T-cell (primary cell): ENCODE data around the gene C6orf15. TPM values are rescaled to one million over a fixed set of nuclear protein-coding genes. Genes with fewer than 3 reads are reported as not detected.

Source experiments
- ATAC-seq, 4 experiments: fragments of 200-7000 bp in 3 of 4; fragments of 150-1000 bp in 1 of 4; cut with Tn5 transposase; replicated peaks in 1 of 4; 1 replicate in 3 of 4; 2 replicates in 1 of 4; pipeline ENCODE4 v1.10.0; 2021; ENCODE audit warnings: moderate library complexity in 3 of 4, mild to moderate bottlenecking in 2 of 4, moderate number of reproducible peaks in 1 of 4
- CTCF ChIA-PET, 2 donors: fragments of 300-600 bp; sonication (Branson Sonifier 250); formaldehyde crosslinking; loops; one replicate each; lab custom pipeline; 2022; ENCODE audit warnings: antibody characterized with exemption in 2 of 2; lab: Charles Lee
- POLR2A ChIA-PET, 2 donors: fragments of 300-600 bp; sonication (Branson Sonifier 250); formaldehyde crosslinking; loops; one replicate each; lab custom pipeline; 2022; ENCODE audit warnings: antibody characterized with exemption in 2 of 2; lab: Charles Lee
- DNase-seq, 35 experiments: peaks; one replicate each; pipeline versions ENCODE4 v3.0.0 to v3.0.0-alpha.2; 2013 to 2023
- H3K27ac ChIP-seq: one replicate; pipeline ENCODE4 v1.5.1; 2013; ENCODE audit warnings: low read length
- H3K27me3 ChIP-seq, 2 experiments: replicated peaks in 1 of 2; 1 replicate in 1 of 2; 2 replicates in 1 of 2; pipeline versions ENCODE4 v1.6.1 to v1.7.0; 2013; ENCODE audit warnings: low read length in 1 of 2, mixed read lengths in 1 of 2; ENCODE audit not compliant: control insufficient read depth in 2 of 2, insufficient read depth in 2 of 2; ENCODE audit errors: extremely low read depth in 1 of 2
- H3K36me3 ChIP-seq, 2 donors: 1 replicate in 1 of 2; 2 replicates in 1 of 2; pipeline versions ENCODE4 v1.6.1 to v1.7.0; 2013; ENCODE audit warnings: low read length in 1 of 2; ENCODE audit not compliant: control insufficient read depth in 2 of 2, insufficient read depth in 1 of 2; ENCODE audit errors: extremely low read depth in 1 of 2
- H3K4me1 ChIP-seq, 2 experiments: 1 replicate in 1 of 2; 2 replicates in 1 of 2; pipeline versions ENCODE4 v1.6.1 to v1.7.0; 2013; ENCODE audit warnings: low read length in 2 of 2, mixed read lengths in 1 of 2; ENCODE audit not compliant: insufficient read depth in 2 of 2, control insufficient read depth in 1 of 2; ENCODE audit errors: extremely low read depth in 1 of 2
- H3K4me3 ChIP-seq, 2 donors: 1 replicate in 1 of 2; 2 replicates in 1 of 2; pipeline versions ENCODE4 v1.5.1 to v1.7.0; 2013; ENCODE audit warnings: mild to moderate bottlenecking in 2 of 2, low read length in 1 of 2, moderate library complexity in 1 of 2; ENCODE audit not compliant: control insufficient read depth in 1 of 2; ENCODE audit errors: extremely low read depth in 1 of 2
- H3K9me3 ChIP-seq: 2 replicates; pipeline ENCODE4 v1.7.0; 2013
- H3K27ac Mint-ChIP-seq, 2 donors: one replicate each; pipeline ENCODE4 v1.8.0; 2020 to 2021; ENCODE audit warnings: mild to moderate bottlenecking in 2 of 2, mixed read lengths in 2 of 2
- H3K27me3 Mint-ChIP-seq, 2 donors: one replicate each; pipeline ENCODE4 v1.8.0; 2021 to 2022; ENCODE audit warnings: mixed read lengths in 2 of 2
- H3K36me3 Mint-ChIP-seq: one replicate; pipeline ENCODE4 v1.8.0; 2021; ENCODE audit warnings: mixed read lengths
- H3K4me1 Mint-ChIP-seq, 3 donors: one replicate each; pipeline ENCODE4 v1.8.0; 2020 to 2022; ENCODE audit warnings: mixed read lengths in 3 of 3, mild to moderate bottlenecking in 1 of 3
- H3K4me3 Mint-ChIP-seq, 3 donors: one replicate each; pipeline ENCODE4 v1.8.0; 2020 to 2022; ENCODE audit warnings: mild to moderate bottlenecking in 3 of 3, mixed read lengths in 3 of 3, moderate library complexity in 3 of 3
- H3K9me3 Mint-ChIP-seq, 3 donors: one replicate each; pipeline ENCODE4 v1.8.0; 2020 to 2022; ENCODE audit warnings: mixed read lengths in 3 of 3
- WGBS: methylation state at CpG from one replicate; pipeline ENCODE4 v1.1.5; 2013; ENCODE audit warnings: missing lambda C conversion rate; ENCODE audit not compliant: insufficient coverage; 5-methylcytosine and 5-hydroxymethylcytosine counted together
- total RNA-seq, 35 experiments: library from RNA in 6 of 35; stranded (reverse) in 6 of 35; fragments of 120-200 nt in 1 of 35; gene quantifications; one replicate each; pipeline versions ENCODE4 v1.2.1 to v1.2.4 and lab custom pipeline; 2013 to 2026

C6orf15 gene
- total RNA-seq, 5 donors from 2014 or later (not counting 1 experiment from before 2014, with no cell fraction given): not detected

DNA sequence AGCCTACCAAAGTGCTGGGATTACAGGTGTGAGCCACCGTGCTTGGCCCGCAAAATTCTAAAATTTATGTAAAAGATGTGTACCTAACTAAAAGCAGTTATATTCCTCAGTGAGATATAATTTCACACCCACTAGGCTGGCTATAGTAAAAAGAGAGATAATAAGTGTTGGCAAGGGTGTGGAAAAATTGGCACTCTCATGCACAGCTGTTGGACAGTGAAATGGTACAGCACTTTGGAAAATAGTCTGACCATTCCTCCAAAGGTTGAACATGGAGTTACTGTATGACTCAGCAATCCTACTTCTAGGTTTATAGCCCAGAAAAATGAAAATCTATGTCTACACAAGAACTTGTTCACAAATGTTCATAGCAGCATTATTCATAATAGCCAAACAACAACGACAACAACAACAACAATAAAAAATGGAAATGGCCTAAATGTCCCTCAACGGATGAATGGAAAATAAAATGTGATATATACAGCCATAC lies 13.9 kb downstream of the C6orf15 start:
- Mint-ChIP-seq H3K4me3 (no peak overlapping the region), H3K27ac (peak overlapping the region in 1 of 2 donors; percentile 16), H3K27me3 (no peaks in the 10 kb centered on the region), H3K9me3 (no peaks in the 10 kb centered on the region), H3K4me1 (peaks cover 44 to 55% (median 51%) of the 10 kb centered on the region in 3 donors), H3K36me3 (no peaks in the 10 kb centered on the region)
- DNase-seq (no peak), ATAC-seq (no peak)
- Histone ChIP-seq H3K27ac (no peak overlapping the region), H3K36me3 (no peaks in the 10 kb centered on the region), H3K4me1 (peaks cover 13 to 41% of the 10 kb centered on the region in 2 experiments), H3K9me3 (no peaks in the 10 kb centered on the region), H3K27me3 (no peaks in the 10 kb centered on the region), H3K4me3 (no peak overlapping the region)
- CTCF ChIA-PET: interaction anchor here in 1 of 2 donors (0.6 kb wide), 1 partner anchor 124 kb away, joined by 4 read pairs; no protein-coding TSS in a partner anchor
- POLR2A ChIA-PET: no interaction called here
- no CpG with 5 or more reads among the region's 4 CpGs for WGBS

DNA sequence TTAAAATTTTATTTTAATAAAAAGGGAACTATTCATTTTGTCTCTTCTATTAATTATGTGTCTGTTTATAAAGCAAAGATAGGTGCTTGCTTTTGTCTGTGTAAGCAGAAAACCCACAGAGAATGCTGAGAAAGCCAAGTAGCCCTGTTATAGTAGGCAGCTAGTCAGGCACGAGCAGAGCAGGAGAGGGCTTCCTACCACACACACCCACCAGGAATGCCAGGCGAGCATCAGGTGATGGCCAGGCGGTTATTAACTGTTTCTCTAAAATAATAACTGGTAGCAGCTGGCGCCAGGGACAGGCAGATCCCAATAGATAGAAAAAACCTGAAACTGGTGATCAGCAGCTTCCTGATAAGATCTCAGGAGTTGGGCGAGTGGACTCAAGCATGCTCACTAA lies 15.7 kb downstream of the C6orf15 start:
- ChIA-PET POLR2A (no interaction called here), CTCF (interaction anchor here in 1 of 2 donors (1.0 kb wide), 1 partner anchor 9 kb away, joined by 3 read pairs; no protein-coding TSS in a partner anchor)
- no peak for DNase-seq
- H3K27ac Mint-ChIP-seq: peak overlapping the region; percentile 66 to 71
- no peaks in the 10 kb centered on the region for H3K9me3 ChIP-seq
- no peaks in the 10 kb centered on the region for H3K36me3 Mint-ChIP-seq
- H3K27ac ChIP-seq: no peak overlapping the region
- no peak for ATAC-seq
- no peaks in the 10 kb centered on the region for H3K36me3 ChIP-seq
- no peak overlapping the region for H3K4me3 ChIP-seq
- H3K4me1 ChIP-seq: peaks cover 13 to 41% of the 10 kb centered on the region in 2 experiments
- no peaks in the 10 kb centered on the region for H3K27me3 Mint-ChIP-seq
- peaks cover 44 to 54% (median 49%) of the 10 kb centered on the region in 3 donors for H3K4me1 Mint-ChIP-seq
- H3K4me3 Mint-ChIP-seq: no peak overlapping the region
- no peaks in the 10 kb centered on the region for H3K27me3 ChIP-seq
- WGBS: 88% methylated on average over 2 of the region's 5 CpGs
- no peaks in the 10 kb centered on the region for H3K9me3 Mint-ChIP-seq

DNA sequence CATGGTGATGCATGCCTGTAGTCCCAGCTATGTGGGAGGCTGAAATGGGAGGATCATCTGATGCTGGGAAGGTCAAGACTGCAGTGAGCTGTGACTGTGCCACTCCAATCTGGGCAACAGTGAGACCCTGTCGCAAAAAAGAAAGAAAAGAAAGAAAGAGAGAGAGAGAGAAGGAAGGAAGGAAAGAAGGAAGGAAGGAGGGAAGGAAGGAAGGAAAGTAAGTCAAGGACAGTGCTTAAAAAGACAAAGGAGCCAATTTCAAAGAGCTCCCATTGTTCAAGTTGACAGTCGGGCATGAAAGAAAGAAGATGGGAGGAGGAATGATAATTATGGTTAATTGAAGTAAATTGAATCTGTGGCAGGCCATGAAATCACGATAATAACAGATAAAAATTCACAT lies 16.2 kb downstream of the C6orf15 start:
- Histone ChIP-seq H3K27me3 (no peaks in the 10 kb centered on the region), H3K36me3 (no peaks in the 10 kb centered on the region), H3K4me3 (no peak overlapping the region), H3K9me3 (no peaks in the 10 kb centered on the region), H3K4me1 (peaks cover 13 to 41% of the 10 kb centered on the region in 2 experiments), H3K27ac (no peak overlapping the region)
- Mint-ChIP-seq H3K9me3 (no peaks in the 10 kb centered on the region), H3K27me3 (no peaks in the 10 kb centered on the region), H3K4me1 (peaks cover 44 to 59% (median 49%) of the 10 kb centered on the region in 3 donors), H3K4me3 (peak overlapping the region in 1 of 3 donors; percentile 69), H3K36me3 (no peaks in the 10 kb centered on the region), H3K27ac (peak overlapping the region in 1 of 2 donors; percentile 74)
- ATAC-seq: no peak
- WGBS: 100% methylated on average over 2 of the region's 3 CpGs
- no peak for DNase-seq
- POLR2A ChIA-PET: no interaction called here
- CTCF ChIA-PET: interaction anchor here in 1 of 2 donors (0.6 to 1.0 kb wide), 3 partner anchors 9 to 35 kb away, joined by 3 to 4 read pairs (median 4); no protein-coding TSS in a partner anchor

DNA sequence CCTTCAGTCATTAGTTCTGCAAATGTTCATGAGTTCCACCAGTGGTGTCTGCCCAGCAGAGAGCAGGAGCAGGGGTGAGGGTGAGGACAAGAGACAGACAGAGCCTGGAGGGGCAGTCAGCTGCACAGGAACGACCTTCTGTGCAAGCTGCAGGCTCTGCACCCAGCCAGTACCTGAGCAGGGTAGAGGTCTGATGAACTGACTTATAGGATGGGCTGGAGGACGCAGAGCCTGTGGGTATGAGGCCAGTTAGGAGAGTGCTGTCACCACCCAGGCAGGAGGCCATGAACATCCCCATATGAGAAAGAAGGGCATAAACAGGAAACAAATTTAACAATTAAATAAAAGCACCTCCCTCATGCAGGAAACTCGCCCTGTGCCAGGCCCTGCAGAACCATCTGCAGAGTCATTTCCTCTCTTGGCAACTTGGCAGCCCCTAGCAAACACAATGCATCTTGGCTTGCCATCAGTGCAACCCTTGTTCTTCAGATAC lies 17.9 kb downstream of the C6orf15 start:
- ATAC-seq (peak; percentile 88 to 96 (median 96)), DNase-seq (peak; percentile 20 to 75 (median 50))
- Histone ChIP-seq H3K9me3 (no peaks in the 10 kb centered on the region), H3K4me3 (peak overlapping the region in 1 of 2 donors; percentile 49), H3K27ac (peak overlapping the region; percentile 81), H3K36me3 (no peaks in the 10 kb centered on the region), H3K27me3 (no peaks in the 10 kb centered on the region), H3K4me1 (peaks cover 13 to 41% of the 10 kb centered on the region in 2 experiments)
- ChIA-PET POLR2A (no interaction called here), CTCF (interaction anchor here in 1 of 2 donors (0.7 kb wide), 1 partner anchor 15 kb away, joined by 3 read pairs; no protein-coding TSS in a partner anchor)
- Mint-ChIP-seq H3K36me3 (no peaks in the 10 kb centered on the region), H3K9me3 (no peaks in the 10 kb centered on the region), H3K4me3 (peak overlapping the region; percentile 50 to 69 (median 62)), H3K4me1 (peaks cover 44 to 59% (median 49%) of the 10 kb centered on the region in 3 donors), H3K27ac (peak overlapping the region; percentile 99 to 100), H3K27me3 (no peaks in the 10 kb centered on the region)
- WGBS: 5% methylated on average over 2 of the region's 3 CpGs

DNA sequence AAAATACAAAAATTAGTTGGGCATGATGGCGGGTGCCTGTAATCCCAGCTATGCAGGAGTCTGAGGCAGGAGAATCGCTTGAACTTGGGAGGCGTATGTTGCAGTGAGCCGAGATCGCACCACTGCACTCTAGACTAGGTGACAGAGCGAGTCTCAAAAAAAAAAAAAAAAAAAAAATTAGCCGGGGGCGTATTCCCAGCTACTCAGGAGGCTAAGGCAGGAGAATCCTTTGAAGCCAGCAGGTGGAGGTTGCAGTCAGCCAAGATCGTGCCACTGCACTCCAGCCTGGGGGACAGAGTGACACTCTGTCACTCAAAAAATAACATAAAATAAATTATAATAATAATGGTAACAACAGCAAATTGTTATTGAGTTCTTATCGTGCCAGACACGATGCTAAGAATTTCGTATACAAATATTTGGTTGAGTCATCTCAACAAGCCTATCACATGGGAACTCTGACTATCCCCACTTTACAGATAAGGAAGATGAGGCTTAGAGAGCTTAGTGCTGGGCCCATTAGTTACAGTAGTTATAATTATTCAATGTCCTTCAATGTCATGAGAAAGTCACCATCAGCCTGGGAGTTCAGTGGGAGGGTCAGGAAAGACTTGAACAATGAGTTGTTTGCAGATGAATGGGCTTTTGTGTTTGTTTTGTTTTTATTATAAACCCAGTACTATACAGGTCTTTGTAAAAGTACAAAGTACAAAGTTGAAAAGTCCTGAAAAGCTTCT lies 19.4 kb downstream of the C6orf15 start:
- no peaks in the 10 kb centered on the region for H3K27me3 ChIP-seq
- H3K27me3 Mint-ChIP-seq: no peaks in the 10 kb centered on the region
- H3K4me1 ChIP-seq: peaks cover 13 to 41% of the 10 kb centered on the region in 2 experiments
- no peak overlapping the region for H3K4me3 Mint-ChIP-seq
- H3K27ac ChIP-seq: peak overlapping the region; percentile 81
- ATAC-seq: no peak
- peaks cover 41 to 56% (median 44%) of the 10 kb centered on the region in 3 donors for H3K4me1 Mint-ChIP-seq
- no peaks in the 10 kb centered on the region for H3K9me3 Mint-ChIP-seq
- no peaks in the 10 kb centered on the region for H3K36me3 ChIP-seq
- no peak overlapping the region for H3K4me3 ChIP-seq
- no peaks in the 10 kb centered on the region for H3K36me3 Mint-ChIP-seq
- CTCF ChIA-PET: interaction anchor here (0.7 to 1.5 kb wide), 4 partner anchors 14 to 619 kb away, joined by 3 to 5 read pairs (median 4); no protein-coding TSS in a partner anchor
- POLR2A ChIA-PET: interaction anchor here in 1 of 2 donors (0.6 to 1.0 kb wide), 3 partner anchors 36 to 864 kb away, joined by 3 to 4 read pairs (median 3); no protein-coding TSS in a partner anchor
- peak overlapping the region; percentile 70 to 72 for H3K27ac Mint-ChIP-seq
- no peak for DNase-seq
- H3K9me3 ChIP-seq: no peaks in the 10 kb centered on the region
- 100% methylated on average over 4 of the region's 12 CpGs for WGBS

DNA sequence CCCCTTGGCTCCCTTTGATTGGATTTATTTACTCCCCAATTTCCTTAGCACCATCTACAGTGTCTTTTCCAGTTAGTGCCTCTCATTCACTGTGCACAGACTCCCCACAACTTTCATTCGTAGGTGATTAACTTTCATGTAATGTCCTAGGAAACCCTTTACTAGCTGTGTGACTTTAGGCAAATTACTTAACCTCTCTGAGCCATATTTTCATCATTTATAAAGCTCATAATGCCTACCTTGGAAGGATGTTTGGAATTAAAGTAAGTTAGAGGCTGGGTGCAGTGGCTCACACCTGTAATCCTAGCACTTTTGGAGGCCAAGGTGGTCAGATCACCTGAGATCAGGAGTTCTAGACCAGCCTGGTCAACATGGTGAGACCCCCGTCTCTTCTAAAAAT lies 20.1 kb downstream of the C6orf15 start:
- Histone ChIP-seq H3K4me3 (no peak overlapping the region), H3K36me3 (no peaks in the 10 kb centered on the region), H3K9me3 (no peaks in the 10 kb centered on the region), H3K27me3 (no peaks in the 10 kb centered on the region), H3K27ac (no peak overlapping the region), H3K4me1 (peaks cover 13 to 40% of the 10 kb centered on the region in 2 experiments)
- no peaks in the 10 kb centered on the region for H3K27me3 Mint-ChIP-seq
- WGBS: no CpG with 5 or more reads among the region's 2 CpGs
- no peak overlapping the region for H3K4me3 Mint-ChIP-seq
- no peaks in the 10 kb centered on the region for H3K9me3 Mint-ChIP-seq
- DNase-seq (no peak), ATAC-seq (no peak)
- peaks cover 41 to 54% (median 42%) of the 10 kb centered on the region in 3 donors for H3K4me1 Mint-ChIP-seq
- no peaks in the 10 kb centered on the region for H3K36me3 Mint-ChIP-seq
- H3K27ac Mint-ChIP-seq: peak overlapping the region in 1 of 2 donors; percentile 49
- ChIA-PET POLR2A (no interaction called here), CTCF (interaction anchor here in 1 of 2 donors (0.7 kb wide), 1 partner anchor 41 kb away, joined by 4 read pairs; no protein-coding TSS in a partner anchor)
